ENCODE measurements around the gene FILIP1L.

The FILIP1L gene

GRCh38 chr3:99970198-99970597 lies 144.1 kb downstream of the FILIP1L start:
- no peak for TF ChIP-seq CTCF (IDR thresholded peaks at IDR 0.05; ENCODE audit: low read depth, low read length)
- no peak overlapping the region for H3K4me3 ChIP-seq (ENCODE audit: low read depth, low read length)

GRCh38 chr3:99969136-99969535 lies 145.2 kb downstream of the FILIP1L start:
- TF ChIP-seq CTCF (IDR thresholded peaks at IDR 0.05; ENCODE audit: low read depth, low read length): no peak
- H3K4me3 ChIP-seq (ENCODE audit: low read depth, low read length): no peak overlapping the region

- no peak overlapping the region for H3K4me3 ChIP-seq (ENCODE audit: low read depth, low read length)
- TF ChIP-seq CTCF (IDR thresholded peaks at IDR 0.05; ENCODE audit: low read depth, low read length): no peak
Observed at GRCh38 chr3:99967796-99968195, 146.5 kb downstream of the FILIP1L start.

- no peak for TF ChIP-seq CTCF (IDR thresholded peaks at IDR 0.05; ENCODE audit: low read depth, low read length)
- no peak overlapping the region for H3K4me3 ChIP-seq (ENCODE audit: low read depth, low read length)
Observed at GRCh38 chr3:99966662-99967416, 147.5 kb downstream of the FILIP1L start.

- TF ChIP-seq CTCF (IDR thresholded peaks at IDR 0.05; ENCODE audit: low read depth, low read length): no peak
- H3K4me3 ChIP-seq (ENCODE audit: low read depth, low read length): no peak overlapping the region
Observed at GRCh38 chr3:99965681-99966408, 148.5 kb downstream of the FILIP1L start.

- H3K4me3 ChIP-seq (ENCODE audit: low read depth, low read length): no peak overlapping the region
- no peak for TF ChIP-seq CTCF (IDR thresholded peaks at IDR 0.05; ENCODE audit: low read depth, low read length)
Observed at GRCh38 chr3:99965077-99965476, 149.2 kb downstream of the FILIP1L start.

- no peak for TF ChIP-seq CTCF (IDR thresholded peaks at IDR 0.05; ENCODE audit: low read depth, low read length)
- H3K4me3 ChIP-seq (ENCODE audit: low read depth, low read length): no peak overlapping the region
Observed at GRCh38 chr3:99962703-99963102, 151.6 kb downstream of the FILIP1L start.

Data from WI38 (cell line).